Measurements from ENCODE around the gene TSPAN6. TPM values are rescaled to one million over a fixed set of nuclear protein-coding genes. Genes with fewer than 3 reads are reported as not detected.

The TSPAN6 gene
- total and polyA plus RNA-seq, 2 of the 13 experiments (the other 11 are each of a cell fraction or from before 2014, with no cell fraction given): 78.9 to 133 TPM

- TF ChIP-seq CSRNP2 (CRISPR knock-in tag; conservative IDR thresholded peaks at IDR 0.05; ENCODE audit: low read depth) (no peak), PAF1 (CRISPR knock-in tag; IDR thresholded peaks at IDR 0.05) (no peak), KDM2A (CRISPR knock-in tag; IDR thresholded peaks at IDR 0.05; ENCODE audit: borderline replicate concordance, low read depth) (no peak), DR1 (CRISPR knock-in tag; IDR thresholded peaks at IDR 0.05) (no peak), ZMAT5 (CRISPR knock-in tag; IDR thresholded peaks at IDR 0.05; ENCODE audit: borderline replicate concordance, low read depth) (no peak), CAMTA2 (CRISPR knock-in tag; IDR thresholded peaks at IDR 0.05; ENCODE audit: borderline replicate concordance) (no peak), ZNF652 (CRISPR knock-in tag; IDR thresholded peaks at IDR 0.05; ENCODE audit: borderline replicate concordance, low read depth) (no peak), HNRNPLL (IDR thresholded peaks at IDR 0.05; ENCODE audit: low read depth, low read length, poor library complexity, severe bottlenecking) (no peak), PITX1 (CRISPR knock-in tag; IDR thresholded peaks at IDR 0.05) (no peak), RORA (CRISPR knock-in tag; IDR thresholded peaks at IDR 0.05) (no peak), ZKSCAN1 (IDR thresholded peaks at IDR 0.05; ENCODE audit: low read length) (no peak), ZBTB3 (CRISPR knock-in tag; IDR thresholded peaks at IDR 0.05; ENCODE audit: borderline replicate concordance, low read depth) (no peak), ZNF7 (CRISPR knock-in tag; IDR thresholded peaks at IDR 0.05) (no peak), SAP130 (CRISPR knock-in tag; IDR thresholded peaks at IDR 0.05; ENCODE audit: low read depth) (peak; percentile 40; the same call in 1 of the 2 replicates), RXRB (CRISPR knock-in tag; IDR thresholded peaks at IDR 0.05; ENCODE audit: borderline replicate concordance) (peak; percentile 39; the same call in 1 of the 2 replicates)
- TF ChIP-seq, protein P1, sequence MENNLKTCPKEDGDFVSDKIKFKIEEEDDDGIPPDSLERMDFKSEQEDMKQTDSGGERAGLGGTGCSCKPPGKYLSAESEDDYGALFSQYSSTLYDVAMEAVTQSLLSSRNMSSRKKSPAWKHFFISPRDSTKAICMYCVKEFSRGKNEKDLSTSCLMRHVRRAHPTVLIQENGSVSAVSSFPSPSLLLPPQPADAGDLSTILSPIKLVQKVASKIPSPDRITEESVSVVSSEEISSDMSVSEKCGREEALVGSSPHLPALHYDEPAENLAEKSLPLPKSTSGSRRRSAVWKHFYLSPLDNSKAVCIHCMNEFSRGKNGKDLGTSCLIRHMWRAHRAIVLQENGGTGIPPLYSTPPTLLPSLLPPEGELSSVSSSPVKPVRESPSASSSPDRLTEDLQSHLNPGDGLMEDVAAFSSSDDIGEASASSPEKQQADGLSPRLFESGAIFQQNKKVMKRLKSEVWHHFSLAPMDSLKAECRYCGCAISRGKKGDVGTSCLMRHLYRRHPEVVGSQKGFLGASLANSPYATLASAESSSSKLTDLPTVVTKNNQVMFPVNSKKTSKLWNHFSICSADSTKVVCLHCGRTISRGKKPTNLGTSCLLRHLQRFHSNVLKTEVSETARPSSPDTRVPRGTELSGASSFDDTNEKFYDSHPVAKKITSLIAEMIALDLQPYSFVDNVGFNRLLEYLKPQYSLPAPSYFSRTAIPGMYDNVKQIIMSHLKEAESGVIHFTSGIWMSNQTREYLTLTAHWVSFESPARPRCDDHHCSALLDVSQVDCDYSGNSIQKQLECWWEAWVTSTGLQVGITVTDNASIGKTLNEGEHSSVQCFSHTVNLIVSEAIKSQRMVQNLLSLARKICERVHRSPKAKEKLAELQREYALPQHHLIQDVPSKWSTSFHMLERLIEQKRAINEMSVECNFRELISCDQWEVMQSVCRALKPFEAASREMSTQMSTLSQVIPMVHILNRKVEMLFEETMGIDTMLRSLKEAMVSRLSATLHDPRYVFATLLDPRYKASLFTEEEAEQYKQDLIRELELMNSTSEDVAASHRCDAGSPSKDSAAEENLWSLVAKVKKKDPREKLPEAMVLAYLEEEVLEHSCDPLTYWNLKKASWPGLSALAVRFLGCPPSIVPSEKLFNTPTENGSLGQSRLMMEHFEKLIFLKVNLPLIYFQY (CRISPR knock-in tag; IDR thresholded peaks at IDR 0.05; ENCODE audit: borderline replicate concordance): no peak
- TF ChIP-seq, protein P2, sequence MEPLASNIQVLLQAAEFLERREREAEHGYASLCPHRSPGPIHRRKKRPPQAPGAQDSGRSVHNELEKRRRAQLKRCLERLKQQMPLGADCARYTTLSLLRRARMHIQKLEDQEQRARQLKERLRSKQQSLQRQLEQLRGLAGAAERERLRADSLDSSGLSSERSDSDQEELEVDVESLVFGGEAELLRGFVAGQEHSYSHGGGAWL (CRISPR knock-in tag; IDR thresholded peaks at IDR 0.05): no peak
- TF ChIP-seq, protein P3, sequence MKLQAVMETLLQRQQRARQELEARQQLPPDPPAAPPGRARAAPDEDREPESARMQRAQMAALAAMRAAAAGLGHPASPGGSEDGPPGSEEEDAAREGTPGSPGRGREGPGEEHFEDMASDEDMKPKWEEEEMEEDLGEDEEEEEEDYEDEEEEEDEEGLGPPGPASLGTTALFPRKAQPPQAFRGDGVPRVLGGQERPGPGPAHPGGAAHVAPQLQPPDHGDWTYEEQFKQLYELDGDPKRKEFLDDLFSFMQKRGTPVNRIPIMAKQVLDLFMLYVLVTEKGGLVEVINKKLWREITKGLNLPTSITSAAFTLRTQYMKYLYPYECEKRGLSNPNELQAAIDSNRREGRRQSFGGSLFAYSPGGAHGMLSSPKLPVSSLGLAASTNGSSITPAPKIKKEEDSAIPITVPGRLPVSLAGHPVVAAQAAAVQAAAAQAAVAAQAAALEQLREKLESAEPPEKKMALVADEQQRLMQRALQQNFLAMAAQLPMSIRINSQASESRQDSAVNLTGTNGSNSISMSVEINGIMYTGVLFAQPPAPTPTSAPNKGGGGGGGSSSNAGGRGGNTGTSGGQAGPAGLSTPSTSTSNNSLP (IDR thresholded peaks at IDR 0.05; ENCODE audit: low read depth, low read length): no peak
- TF ChIP-seq, protein P4, sequence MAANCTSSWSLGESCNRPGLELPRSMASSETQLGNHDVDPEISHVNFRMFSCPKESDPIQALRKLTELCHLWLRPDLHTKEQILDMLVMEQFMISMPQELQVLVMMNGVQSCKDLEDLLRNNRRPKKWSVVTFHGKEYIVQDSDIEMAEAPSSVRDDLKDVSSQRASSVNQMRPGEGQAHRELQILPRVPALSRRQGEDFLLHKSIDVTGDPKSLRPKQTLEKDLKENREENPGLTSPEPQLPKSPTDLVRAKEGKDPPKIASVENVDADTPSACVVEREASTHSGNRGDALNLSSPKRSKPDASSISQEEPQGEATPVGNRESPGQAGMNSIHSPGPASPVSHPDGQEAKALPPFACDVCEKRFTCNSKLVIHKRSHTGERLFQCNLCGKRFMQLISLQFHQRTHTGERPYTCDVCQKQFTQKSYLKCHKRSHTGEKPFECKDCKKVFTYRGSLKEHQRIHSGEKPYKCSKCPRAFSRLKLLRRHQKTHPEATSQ (CRISPR knock-in tag; IDR thresholded peaks at IDR 0.05; ENCODE audit: borderline replicate concordance): no peak
These were observed 13.1 kb upstream of the TSPAN6 start (continued) for GRCh38 chrX:100649550-100650356.

Measured in HepG2 (cell line).